ENCODE data around the gene AKT1. TPM values are rescaled to one million over a fixed set of nuclear protein-coding genes. Genes with fewer than 3 reads are reported as not detected.

AKT1 gene
- total RNA-seq, 4 donors from 2014 or later, result 44.4 to 70.4 (median 57.0) TPM

GRCh38 chr14:104732931-104733681, 62.4 kb downstream of the AKT1 start:
- Histone ChIP-seq H3K27me3 (no peaks in the 10 kb centered on the region), H3K4me1 (peaks cover 78 to 88% of the 10 kb centered on the region in 2 donors), H3K27ac (peak overlapping the region; percentile 91 to 96 (median 95)), H3K36me3 (no peaks in the 10 kb centered on the region), H3K9me3 (no peaks in the 10 kb centered on the region), H3K4me3 (no peak overlapping the region)
- DNase-seq (peak; percentile 41 to 79), ATAC-seq (peak; percentile 1 to 10)
- in situ Hi-C loops (cut with MboI; ENCODE audit: low sequenced_read_pairs in 4 of 4), result no loop called here
- intact Hi-C loops (cut with DNase I; ENCODE audit: low total_unique reads), result no loop called here
- TF ChIP-seq POLR2A (IDR thresholded peaks at IDR 0.05), result no peak
- TF ChIP-seq CTCF (IDR thresholded peaks at IDR 0.05 in 4 of 5, conservative IDR thresholded peaks at IDR 0.05 in 1 of 5), result no peak

DNA sequence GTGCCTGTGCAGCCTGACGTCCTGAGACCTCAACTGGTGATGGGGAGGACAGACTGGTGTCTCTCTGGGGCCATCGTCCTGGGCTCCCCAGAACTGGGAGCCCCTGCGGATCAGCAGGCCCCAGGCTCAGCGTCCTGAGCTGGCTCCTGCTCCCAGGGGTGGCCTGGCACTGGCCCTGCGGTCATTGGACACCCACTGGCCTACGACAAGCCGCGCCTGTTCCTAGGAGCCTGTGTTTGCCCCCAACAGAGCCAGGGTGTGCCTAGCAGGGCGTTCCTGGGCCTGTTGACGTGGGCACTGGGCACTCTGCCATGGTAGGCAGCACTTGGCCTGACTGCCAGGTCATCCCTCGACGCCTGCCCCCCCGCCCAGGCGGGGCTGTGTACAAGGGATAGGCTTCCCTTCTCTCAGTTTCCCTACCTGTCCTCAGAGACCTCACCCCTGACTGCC, 63.2 kb downstream of the AKT1 start:
- Histone ChIP-seq H3K9me3 (no peaks in the 10 kb centered on the region), H3K27me3 (no peaks in the 10 kb centered on the region), H3K4me3 (peak overlapping the region in 1 of 4 donors; percentile 0), H3K4me1 (peaks cover 79 to 89% of the 10 kb centered on the region in 2 donors), H3K27ac (peak overlapping the region; percentile 91 to 96 (median 95)), H3K36me3 (no peaks in the 10 kb centered on the region)
- ATAC-seq (peak; percentile 27 to 31), DNase-seq (peak; percentile 86 to 98)
- no peak for TF ChIP-seq CTCF (IDR thresholded peaks at IDR 0.05 in 4 of 5, conservative IDR thresholded peaks at IDR 0.05 in 1 of 5)
- peak; percentile 81 to 87 for TF ChIP-seq POLR2A (IDR thresholded peaks at IDR 0.05)
- intact Hi-C loops (cut with DNase I; ENCODE audit: low total_unique reads) (no loop called here), in situ Hi-C loops (cut with MboI; ENCODE audit: low sequenced_read_pairs in 4 of 4) (no loop called here)

DNA sequence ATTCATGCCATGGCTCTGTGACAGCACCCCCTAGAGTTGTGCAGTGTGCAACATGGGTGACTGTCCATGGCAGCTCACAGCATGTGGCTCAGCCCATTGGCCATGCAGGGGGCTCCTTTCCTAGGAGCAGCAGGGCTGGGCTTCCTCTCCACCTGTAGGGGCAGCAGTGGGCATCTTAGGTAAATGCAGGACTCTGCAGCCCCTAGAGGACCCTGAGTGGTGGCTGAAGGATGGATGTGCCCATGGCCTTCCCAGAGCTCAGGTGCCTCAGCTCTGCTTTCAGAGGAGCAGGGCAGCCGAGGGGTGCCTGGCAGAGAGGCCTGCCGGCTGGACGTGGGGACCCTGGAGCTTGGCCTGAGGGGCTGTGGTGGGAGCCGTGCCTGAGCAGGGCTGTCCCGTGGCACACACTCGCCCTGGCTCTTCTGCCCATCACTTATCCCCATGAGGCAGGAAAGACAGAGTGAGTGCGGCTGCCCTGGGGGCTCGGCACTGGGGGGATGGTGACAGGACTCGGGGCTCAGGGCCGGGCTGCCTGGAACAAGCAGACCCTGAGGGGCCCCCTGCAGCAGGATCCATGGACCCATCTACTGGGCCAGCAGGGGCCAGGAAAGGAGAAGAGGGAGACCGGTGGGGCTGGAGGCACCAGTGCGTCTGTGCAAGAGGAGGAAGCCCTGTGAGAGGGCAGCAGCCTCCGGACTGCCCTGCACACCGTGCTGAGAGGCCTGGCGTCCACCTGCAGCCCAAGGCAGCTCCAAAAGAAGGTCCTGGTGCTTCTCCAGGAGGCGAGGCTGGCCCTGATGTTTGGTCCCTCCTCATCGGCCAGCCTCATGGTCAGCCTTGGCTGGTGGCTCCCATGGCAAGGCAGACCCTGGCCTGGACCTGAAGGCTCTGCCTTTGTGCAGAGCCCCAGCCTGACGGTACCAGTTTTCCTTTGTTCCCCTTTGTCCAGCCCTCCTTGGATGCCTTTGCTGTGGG, 63.9 kb downstream of the AKT1 start:
- H3K9me3 ChIP-seq, result no peaks in the 10 kb centered on the region
- H3K27ac ChIP-seq, result peak overlapping the region; percentile 91 to 96 (median 95)
- DNase-seq (no peak), ATAC-seq (no peak)
- in situ Hi-C loops (cut with MboI; ENCODE audit: low sequenced_read_pairs in 4 of 4), result no loop called here
- intact Hi-C loops (cut with DNase I; ENCODE audit: low total_unique reads), result no loop called here
- no peaks in the 10 kb centered on the region for H3K27me3 ChIP-seq
- TF ChIP-seq POLR2A (IDR thresholded peaks at IDR 0.05), result no peak
- peak; percentile 19 to 60 (median 40) for TF ChIP-seq CTCF (IDR thresholded peaks at IDR 0.05 in 4 of 5, conservative IDR thresholded peaks at IDR 0.05 in 1 of 5)
- H3K4me3 ChIP-seq, result peak overlapping the region in 1 of 4 donors; percentile 0
- no peaks in the 10 kb centered on the region for H3K36me3 ChIP-seq
- peaks cover 78 to 89% of the 10 kb centered on the region in 2 donors for H3K4me1 ChIP-seq

- Histone ChIP-seq H3K27me3 (no peaks in the 10 kb centered on the region), H3K4me3 (no peak overlapping the region), H3K9me3 (no peaks in the 10 kb centered on the region), H3K4me1 (peaks cover 80 to 90% of the 10 kb centered on the region in 2 donors), H3K27ac (peak overlapping the region; percentile 91 to 96 (median 95)), H3K36me3 (no peaks in the 10 kb centered on the region)
- no peak for TF ChIP-seq CTCF (IDR thresholded peaks at IDR 0.05 in 4 of 5, conservative IDR thresholded peaks at IDR 0.05 in 1 of 5)
- TF ChIP-seq POLR2A (IDR thresholded peaks at IDR 0.05), result no peak
- intact Hi-C loops (cut with DNase I; ENCODE audit: low total_unique reads) (no loop called here), in situ Hi-C loops (cut with MboI; ENCODE audit: low sequenced_read_pairs in 4 of 4) (no loop called here)
- DNase-seq (no peak), ATAC-seq (no peak)
Observed at GRCh38 chr14:104730487-104730886, 65.1 kb downstream of the AKT1 start.
